ENCODE measurements around the gene PADI4. TPM values are rescaled to one million over a fixed set of nuclear protein-coding genes. Genes with fewer than 3 reads are reported as not detected.
A peak's percentile ranks its signal among the peaks of the same experiment; 100 is the strongest.

Gene PADI4
- total and polyA plus RNA-seq, 2 experiments from 2014 or later: 0.45 to 0.52 TPM

GRCh38 chr1:17272646-17273045, 35.4 kb upstream of the PADI4 start (continued):
- TF ChIP-seq JUNB (IDR thresholded peaks at IDR 0.05; ENCODE audit: unreplicated experiment): no peak

GRCh38 chr1:17273096-17273495, 34.9 kb upstream of the PADI4 start:
- Mint-ChIP-seq H3K27me3 (ENCODE audit: insufficient read depth, low read depth, poor library complexity) (peaks cover 4% of the 10 kb centered on the region), H3K36me3 (ENCODE audit: low read depth) (no peaks in the 10 kb centered on the region), H3K9me3 (no peaks in the 10 kb centered on the region; the same call in 2 of the 3 replicates), H3K4me1 (no peaks in the 10 kb centered on the region), H3K4me3 (no peak overlapping the region), H3K27ac (0 out of 2 replicates have a peak overlapping the region, but pooled peaks have one; percentile 67)
- H3K9me2 ChIP-seq (ENCODE audit: insufficient read depth): no peaks in the 10 kb centered on the region
- ATAC-seq (no peak), DNase-seq (ENCODE audit: low spot score) (no peak)
- no peaks in the 10 kb centered on the region for H3K79me2 ChIP-seq (replicated peaks; ENCODE audit: insufficient read depth)
- H3K27me3 ChIP-seq (ENCODE audit: insufficient read depth): no peaks in the 10 kb centered on the region
- H3K4me1 ChIP-seq (ENCODE audit: insufficient read depth): no peaks in the 10 kb centered on the region
- no peaks in the 10 kb centered on the region for H3K36me3 ChIP-seq (ENCODE audit: insufficient read depth)
- H3K4me3 ChIP-seq: no peak overlapping the region
- H2AFZ ChIP-seq: 0 out of 2 replicates have a peak overlapping the region, but pooled peaks have one; percentile 18
- no peak overlapping the region for H3K4me2 ChIP-seq
- no peak overlapping the region for H3K27ac ChIP-seq (ENCODE audit: low read depth)
- no peaks in the 10 kb centered on the region for H3F3A ChIP-seq (replicated peaks; ENCODE audit: low read depth)
- no peaks in the 10 kb centered on the region; the same call in 1 of the 2 replicates for H4K20me1 ChIP-seq (replicated peaks; ENCODE audit: insufficient read depth)
- TF ChIP-seq JUNB (IDR thresholded peaks at IDR 0.05; ENCODE audit: unreplicated experiment) (no peak), CREB1 (CRISPR knock-in tag; IDR thresholded peaks at IDR 0.05; ENCODE audit: low read depth) (no peak), EZH2 (IDR thresholded peaks at IDR 0.05; ENCODE audit: low read depth, unreplicated experiment) (no peak), EZH2phosphoT487 (IDR thresholded peaks at IDR 0.05; ENCODE audit: unreplicated experiment) (no peak), ZNF114 (CRISPR knock-in tag; IDR thresholded peaks at IDR 0.05) (no peak), POLR2AphosphoS5 (IDR thresholded peaks at IDR 0.05; ENCODE audit: low read depth) (no peak), CTCF (conservative IDR thresholded peaks at IDR 0.05; ENCODE audit: low read depth in 2 of 2) (no peak), ETS1 (IDR thresholded peaks at IDR 0.05) (no peak), REST (IDR thresholded peaks at IDR 0.05; ENCODE audit: unreplicated experiment) (no peak), ZNF462 (CRISPR knock-in tag; IDR thresholded peaks at IDR 0.05) (no peak), NANOG (IDR thresholded peaks at IDR 0.05; ENCODE audit: borderline replicate concordance) (no peak), STAT1 (IDR thresholded peaks at IDR 0.05; ENCODE audit: unreplicated experiment) (no peak)

All from GM23338 (cell line).